Tibial nerve (tissue), 4 donors: ENCODE measurements around the gene IRF3. TPM values are rescaled to one million over a fixed set of nuclear protein-coding genes. Genes with fewer than 3 reads are reported as not detected.

Source experiments
- small RNA-seq: library from RNA; depleted of rRNA; stranded (forward); fragments of <200 nt; gene quantifications from one replicate; pipeline ENCODE3, GENCODE V24; 2016
- total RNA-seq, 4 donors: library from RNA; depleted of rRNA; stranded (reverse); fragments of >200 nt; gene quantifications; one replicate each; pipeline ENCODE4 v1.1.0, GENCODE V29; 2016

Gene IRF3
- total RNA-seq, 4 donors from 2014 or later, result 41.4 to 85.2 (median 72.4) TPM

Small RNA genes within 50 kb of the gene (small RNA-seq; reads per million reads assigned to genes)
- gene MIR5088, result not detected

Other genes starting within 250 kb of the IRF3 start
- gene PTH2, start 242.4 kb downstream of the IRF3 start, total RNA-seq, result not detected
- gene GFY, start 240.5 kb downstream of the IRF3 start, total RNA-seq, result not detected
- gene SLC17A7, start 224.3 kb downstream of the IRF3 start, total RNA-seq, result 1 to 10 TPM; 2.4 to 7.1 (median 6.2) TPM
- 100 to 1,000 TPM in 3 of 4 donors, 10 to 100 TPM in 1; 85.0 to 128 (median 110) TPM for gene PIH1D1, start 214.0 kb downstream of the IRF3 start, total RNA-seq
- 10 to 100 TPM; 33.9 to 70.5 (median 63.5) TPM for gene ALDH16A1, start 212.6 kb downstream of the IRF3 start, total RNA-seq
- gene FLT3LG, start 191.6 kb downstream of the IRF3 start, total RNA-seq, result 10 to 100 TPM in 2 of 4 donors, 1 to 10 TPM in 2; 3.6 to 13.8 (median 8.4) TPM
- 1,000 to 10,000 TPM; 3,111 to 3,948 (median 3,333) TPM for gene RPL13A, start 178.2 kb downstream of the IRF3 start, total RNA-seq
- 1,000 to 10,000 TPM; 3,554 to 5,283 (median 4,154) TPM for gene RPS11, start 169.4 kb downstream of the IRF3 start, total RNA-seq
- gene FCGRT, start 153.2 kb downstream of the IRF3 start, total RNA-seq, result 100 to 1,000 TPM; 231 to 410 (median 298) TPM
- gene RCN3, start 137.9 kb downstream of the IRF3 start, total RNA-seq, result 100 to 1,000 TPM in 1 of 4 donors, 10 to 100 TPM in 3; 37.9 to 162 (median 49.9) TPM
- gene NOSIP, start 85.3 kb downstream of the IRF3 start, total RNA-seq, result 10 to 100 TPM; 43.0 to 83.1 (median 71.9) TPM
- under 1 TPM in 3 of 4 donors, not detected in 1; 0.42 to 0.78 (median 0.44) TPM for gene PRRG2, start 84.5 kb downstream of the IRF3 start, total RNA-seq
- 10 to 100 TPM; 11.6 to 32.7 (median 18.1) TPM for gene PRR12, start 74.7 kb downstream of the IRF3 start, total RNA-seq
- gene RRAS, start 25.7 kb downstream of the IRF3 start, total RNA-seq, result 100 to 1,000 TPM in 3 of 4 donors, 10 to 100 TPM in 1; 81.6 to 190 (median 162) TPM
- gene SCAF1, start 23.6 kb downstream of the IRF3 start, total RNA-seq, result 10 to 100 TPM; 20.1 to 53.7 (median 31.1) TPM
- gene BCL2L12, start 76 bp upstream of the IRF3 start, total RNA-seq, result 1 to 10 TPM; 4.7 to 6.8 (median 5.8) TPM
- 100 to 1,000 TPM; 106 to 147 (median 132) TPM for gene PRMT1, start 11.4 kb upstream of the IRF3 start, total RNA-seq
- 1 to 10 TPM in 2 of 4 donors, not detected in 2; 1.5 to 4.3 TPM for gene ADM5, start 23.7 kb upstream of the IRF3 start, total RNA-seq
- 1 to 10 TPM in 3 of 4 donors, under 1 TPM in 1; 0.44 to 4.1 (median 2.2) TPM for gene CPT1C, start 25.3 kb upstream of the IRF3 start, total RNA-seq
- gene TSKS, start 97.4 kb upstream of the IRF3 start, total RNA-seq, result 1 to 10 TPM; 1.1 to 2.5 (median 1.6) TPM
- 100 to 1,000 TPM in 2 of 4 donors, 10 to 100 TPM in 2; 92.9 to 117 (median 104) TPM for gene AP2A1, start 101.1 kb upstream of the IRF3 start, total RNA-seq
- 10 to 100 TPM; 19.0 to 31.7 (median 26.8) TPM for gene FUZ, start 147.4 kb upstream of the IRF3 start, total RNA-seq
- 10 to 100 TPM; 26.2 to 54.0 (median 29.4) TPM for gene MED25, start 152.4 kb upstream of the IRF3 start, total RNA-seq
- 100 to 1,000 TPM in 2 of 4 donors, 10 to 100 TPM in 2; 75.6 to 113 (median 91.9) TPM for gene PTOV1, start 185.3 kb upstream of the IRF3 start, total RNA-seq
- 100 to 1,000 TPM in 1 of 4 donors, 10 to 100 TPM in 3; 52.7 to 158 (median 79.5) TPM for gene PNKP, start 201.7 kb upstream of the IRF3 start, total RNA-seq
- 10 to 100 TPM; 20.6 to 27.4 (median 25.4) TPM for gene AKT1S1, start 211.5 kb upstream of the IRF3 start, total RNA-seq
- 10 to 100 TPM; 47.7 to 56.5 (median 49.0) TPM for gene TBC1D17, start 211.8 kb upstream of the IRF3 start, total RNA-seq
- gene IL4I1, start 231.0 kb upstream of the IRF3 start, total RNA-seq, result 1 to 10 TPM in 2 of 4 donors, under 1 TPM in 1, not detected in 1; 0.63 to 3.0 (median 1.7) TPM